Neural progenitor cell (in vitro differentiated cells): ENCODE measurements around the gene MICAL2.

ENCODE experiments used
- EZH2 ChIP-seq: fragments of 200-600 bp; sonication (generic); IDR thresholded peaks from 2 replicates; pipeline ENCODE4 v1.6.1; 2017; ENCODE audit warnings: antibody characterized with exemption, mild to moderate bottlenecking, moderate library complexity
- EZH2phosphoT487 ChIP-seq: fragments of 200-600 bp; sonication (generic); IDR thresholded peaks from 2 replicates; pipeline ENCODE4 v1.6.1; 2017; ENCODE audit warnings: antibody characterized with exemption
- TF ChIP-seq, protein P1 (sequence below): fragments of 200-600 bp; sonication (generic); IDR thresholded peaks from 2 replicates; pipeline ENCODE4 v1.5.1; 2017; ENCODE audit warnings: antibody characterized with exemption, mild to moderate bottlenecking

DNA sequence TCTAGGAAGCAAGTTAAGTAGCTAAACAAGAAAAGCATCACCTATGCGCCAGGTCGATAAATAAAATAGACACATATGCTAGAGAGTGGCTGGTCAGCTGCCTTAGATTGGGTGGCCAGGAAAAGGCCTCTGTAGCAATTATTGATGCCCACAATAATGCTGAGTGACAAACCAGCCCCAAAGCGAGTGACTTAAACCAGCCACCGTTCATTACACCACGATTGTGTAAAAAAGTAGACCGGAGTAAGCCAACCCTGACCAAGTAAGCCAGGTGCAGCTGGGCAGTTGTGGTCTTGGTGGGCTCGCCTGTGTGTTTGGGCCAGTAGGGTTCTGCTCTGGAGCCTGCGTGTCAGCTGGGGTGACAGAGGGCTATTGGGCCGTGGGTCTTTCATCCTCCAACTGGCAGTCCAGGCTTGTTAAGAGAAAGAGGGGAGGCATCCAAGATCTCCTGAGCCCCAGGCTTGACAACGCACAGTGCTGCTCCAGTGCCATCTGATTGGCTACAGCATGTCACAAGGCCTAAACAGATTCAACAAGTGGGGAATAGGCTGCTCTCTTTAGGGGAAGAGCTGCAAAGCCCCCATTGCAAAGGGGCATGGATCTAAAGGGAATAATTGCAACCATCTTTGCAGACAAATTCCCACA lies 166.6 kb downstream of the MICAL2 start:
- TF ChIP-seq EZH2 (no peak), EZH2phosphoT487 (no peak)
- TF ChIP-seq, protein P1, sequence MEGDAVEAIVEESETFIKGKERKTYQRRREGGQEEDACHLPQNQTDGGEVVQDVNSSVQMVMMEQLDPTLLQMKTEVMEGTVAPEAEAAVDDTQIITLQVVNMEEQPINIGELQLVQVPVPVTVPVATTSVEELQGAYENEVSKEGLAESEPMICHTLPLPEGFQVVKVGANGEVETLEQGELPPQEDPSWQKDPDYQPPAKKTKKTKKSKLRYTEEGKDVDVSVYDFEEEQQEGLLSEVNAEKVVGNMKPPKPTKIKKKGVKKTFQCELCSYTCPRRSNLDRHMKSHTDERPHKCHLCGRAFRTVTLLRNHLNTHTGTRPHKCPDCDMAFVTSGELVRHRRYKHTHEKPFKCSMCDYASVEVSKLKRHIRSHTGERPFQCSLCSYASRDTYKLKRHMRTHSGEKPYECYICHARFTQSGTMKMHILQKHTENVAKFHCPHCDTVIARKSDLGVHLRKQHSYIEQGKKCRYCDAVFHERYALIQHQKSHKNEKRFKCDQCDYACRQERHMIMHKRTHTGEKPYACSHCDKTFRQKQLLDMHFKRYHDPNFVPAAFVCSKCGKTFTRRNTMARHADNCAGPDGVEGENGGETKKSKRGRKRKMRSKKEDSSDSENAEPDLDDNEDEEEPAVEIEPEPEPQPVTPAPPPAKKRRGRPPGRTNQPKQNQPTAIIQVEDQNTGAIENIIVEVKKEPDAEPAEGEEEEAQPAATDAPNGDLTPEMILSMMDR = no peak
